ENCODE measurements around the gene STK24. TPM values are rescaled to one million over a fixed set of nuclear protein-coding genes. Genes with fewer than 3 reads are reported as not detected.

Gene STK24
- polyA plus RNA-seq, 1 of the 3 experiments (the other 2 are of a cell fraction) = 30.5 TPM

DNA sequence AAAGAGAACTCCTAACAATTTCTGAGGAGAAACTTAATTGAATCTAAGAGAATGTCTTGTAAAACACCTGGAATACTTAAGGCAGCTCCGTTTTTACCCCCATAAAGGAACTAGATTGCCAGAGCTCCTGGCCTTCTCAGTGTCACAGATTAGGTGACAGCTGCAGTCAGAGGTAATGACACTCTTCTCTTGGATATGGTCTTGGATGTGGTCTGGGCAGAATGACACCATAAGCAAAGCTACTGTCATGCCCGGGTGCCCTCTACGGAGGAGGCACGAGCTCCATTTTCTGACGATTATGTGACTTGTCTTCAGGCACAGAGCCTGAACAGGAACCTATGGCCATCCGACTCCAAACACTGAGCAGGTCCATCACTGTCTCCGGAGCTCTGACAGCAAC, 46.7 kb downstream of the STK24 start:
- Histone ChIP-seq H3K79me2 (ENCODE audit: insufficient read depth) (peaks cover 99% of the 10 kb centered on the region), H3K9me2 (no peaks in the 10 kb centered on the region), H3K27ac (ENCODE audit: low read depth in 2 of 2, low read length in 1 of 2) (no peak overlapping the region), H4K20me1 (ENCODE audit: insufficient read depth) (peaks cover 97% of the 10 kb centered on the region), H3F3A (replicated peaks; ENCODE audit: insufficient read depth) (peaks cover 3% of the 10 kb centered on the region), H3K36me3 (replicated peaks in 1 of 2; ENCODE audit: control insufficient read depth in 1 of 2, insufficient read depth in 2 of 2, low read length in 1 of 2) (no peaks in the 10 kb centered on the region), H2AFZ (ENCODE audit: low read depth) (no peak overlapping the region), H3K27me3 (ENCODE audit: insufficient read depth) (no peaks in the 10 kb centered on the region), H3K9me3 (no peaks in the 10 kb centered on the region), H3K9ac (no peak overlapping the region), H3K4me2 (no peak overlapping the region), H3K4me3 (ENCODE audit: low read depth in 2 of 2, low read length in 1 of 2) (no peak overlapping the region), H3K4me1 (ENCODE audit: control insufficient read depth in 1 of 2, insufficient read depth in 2 of 2, low read depth in 1 of 2, low read length in 1 of 2) (peaks cover 0 to 7% of the 10 kb centered on the region in 2 experiments; a peak in 1 of 4 replicates)
- TF ChIP-seq, protein P1, sequence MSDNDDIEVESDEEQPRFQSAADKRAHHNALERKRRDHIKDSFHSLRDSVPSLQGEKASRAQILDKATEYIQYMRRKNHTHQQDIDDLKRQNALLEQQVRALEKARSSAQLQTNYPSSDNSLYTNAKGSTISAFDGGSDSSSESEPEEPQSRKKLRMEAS (IDR thresholded peaks at IDR 0.05; ENCODE audit: low read depth) = no peak
- TF ChIP-seq, protein P2, sequence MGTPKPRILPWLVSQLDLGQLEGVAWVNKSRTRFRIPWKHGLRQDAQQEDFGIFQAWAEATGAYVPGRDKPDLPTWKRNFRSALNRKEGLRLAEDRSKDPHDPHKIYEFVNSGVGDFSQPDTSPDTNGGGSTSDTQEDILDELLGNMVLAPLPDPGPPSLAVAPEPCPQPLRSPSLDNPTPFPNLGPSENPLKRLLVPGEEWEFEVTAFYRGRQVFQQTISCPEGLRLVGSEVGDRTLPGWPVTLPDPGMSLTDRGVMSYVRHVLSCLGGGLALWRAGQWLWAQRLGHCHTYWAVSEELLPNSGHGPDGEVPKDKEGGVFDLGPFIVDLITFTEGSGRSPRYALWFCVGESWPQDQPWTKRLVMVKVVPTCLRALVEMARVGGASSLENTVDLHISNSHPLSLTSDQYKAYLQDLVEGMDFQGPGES (IDR thresholded peaks at IDR 0.05; ENCODE audit: low read depth, low read length) = no peak
- no peak for TF ChIP-seq RAD21 (IDR thresholded peaks at IDR 0.05; ENCODE audit: low read length)
- TF ChIP-seq, protein P3, sequence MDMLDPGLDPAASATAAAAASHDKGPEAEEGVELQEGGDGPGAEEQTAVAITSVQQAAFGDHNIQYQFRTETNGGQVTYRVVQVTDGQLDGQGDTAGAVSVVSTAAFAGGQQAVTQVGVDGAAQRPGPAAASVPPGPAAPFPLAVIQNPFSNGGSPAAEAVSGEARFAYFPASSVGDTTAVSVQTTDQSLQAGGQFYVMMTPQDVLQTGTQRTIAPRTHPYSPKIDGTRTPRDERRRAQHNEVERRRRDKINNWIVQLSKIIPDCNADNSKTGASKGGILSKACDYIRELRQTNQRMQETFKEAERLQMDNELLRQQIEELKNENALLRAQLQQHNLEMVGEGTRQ (IDR thresholded peaks at IDR 0.05; ENCODE audit: borderline replicate concordance, low read depth, low read length) = no peak
- no peak for TF ChIP-seq MEF2A (IDR thresholded peaks at IDR 0.05; ENCODE audit: borderline replicate concordance, low read depth)
- TF ChIP-seq, protein P4, sequence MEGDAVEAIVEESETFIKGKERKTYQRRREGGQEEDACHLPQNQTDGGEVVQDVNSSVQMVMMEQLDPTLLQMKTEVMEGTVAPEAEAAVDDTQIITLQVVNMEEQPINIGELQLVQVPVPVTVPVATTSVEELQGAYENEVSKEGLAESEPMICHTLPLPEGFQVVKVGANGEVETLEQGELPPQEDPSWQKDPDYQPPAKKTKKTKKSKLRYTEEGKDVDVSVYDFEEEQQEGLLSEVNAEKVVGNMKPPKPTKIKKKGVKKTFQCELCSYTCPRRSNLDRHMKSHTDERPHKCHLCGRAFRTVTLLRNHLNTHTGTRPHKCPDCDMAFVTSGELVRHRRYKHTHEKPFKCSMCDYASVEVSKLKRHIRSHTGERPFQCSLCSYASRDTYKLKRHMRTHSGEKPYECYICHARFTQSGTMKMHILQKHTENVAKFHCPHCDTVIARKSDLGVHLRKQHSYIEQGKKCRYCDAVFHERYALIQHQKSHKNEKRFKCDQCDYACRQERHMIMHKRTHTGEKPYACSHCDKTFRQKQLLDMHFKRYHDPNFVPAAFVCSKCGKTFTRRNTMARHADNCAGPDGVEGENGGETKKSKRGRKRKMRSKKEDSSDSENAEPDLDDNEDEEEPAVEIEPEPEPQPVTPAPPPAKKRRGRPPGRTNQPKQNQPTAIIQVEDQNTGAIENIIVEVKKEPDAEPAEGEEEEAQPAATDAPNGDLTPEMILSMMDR (IDR thresholded peaks at IDR 0.05) = no peak
- no peak for TF ChIP-seq GATA2 (CRISPR knock-in tag; IDR thresholded peaks at IDR 0.05)
- TF ChIP-seq ELF1 (IDR thresholded peaks at IDR 0.05) = no peak
- no peak for TF ChIP-seq POLR2AphosphoS5 (IDR thresholded peaks at IDR 0.05; ENCODE audit: low read depth, low read length)
- no peak for TF ChIP-seq FOSL2 (IDR thresholded peaks at IDR 0.05; ENCODE audit: borderline replicate concordance, low read depth)
- TF ChIP-seq, protein P5, sequence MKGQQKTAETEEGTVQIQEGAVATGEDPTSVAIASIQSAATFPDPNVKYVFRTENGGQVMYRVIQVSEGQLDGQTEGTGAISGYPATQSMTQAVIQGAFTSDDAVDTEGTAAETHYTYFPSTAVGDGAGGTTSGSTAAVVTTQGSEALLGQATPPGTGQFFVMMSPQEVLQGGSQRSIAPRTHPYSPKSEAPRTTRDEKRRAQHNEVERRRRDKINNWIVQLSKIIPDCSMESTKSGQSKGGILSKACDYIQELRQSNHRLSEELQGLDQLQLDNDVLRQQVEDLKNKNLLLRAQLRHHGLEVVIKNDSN (IDR thresholded peaks at IDR 0.05; ENCODE audit: borderline replicate concordance, low read depth) = no peak
- no peak for TF ChIP-seq YY1 (IDR thresholded peaks at IDR 0.05; ENCODE audit: low read depth)
- WGBS (ENCODE audit: low lambda C conversion rate) = 98% methylated on average over 7 of the region's 7 CpGs
- POLR2A ChIA-PET = no interaction called here
- CTCF ChIA-PET = interaction anchor here (1.0 to 1.1 kb wide), 2 partner anchors 9 to 123 kb away, joined by 3 to 4 read pairs; no protein-coding TSS in a partner anchor
- no peak for DNase-seq

DNA sequence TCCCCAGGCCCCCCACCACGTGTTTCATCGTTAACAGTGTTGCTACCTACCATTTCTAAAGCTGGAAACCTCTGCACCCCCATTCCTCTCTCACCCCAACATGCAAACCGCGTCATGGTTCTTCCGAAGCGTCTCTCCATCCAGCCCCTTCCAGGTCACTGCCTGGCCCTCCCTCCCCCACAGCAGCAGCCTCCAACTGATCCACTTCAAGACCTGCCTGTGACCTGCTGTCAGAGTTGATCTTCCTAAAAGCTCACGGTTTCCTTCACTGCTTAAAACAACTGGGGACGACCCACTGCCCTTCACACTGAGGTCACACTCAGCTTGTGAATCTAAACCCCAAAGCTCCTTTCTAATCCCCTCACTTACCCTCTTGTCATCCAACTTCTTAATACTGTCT, 47.7 kb downstream of the STK24 start:
- TF ChIP-seq RFX5 (IDR thresholded peaks at IDR 0.05; ENCODE audit: low read length) = no peak
- no peaks in the 10 kb centered on the region for H3K27me3 ChIP-seq (ENCODE audit: insufficient read depth)
- H3K4me2 ChIP-seq = 0 out of 2 replicates have a peak overlapping the region, but pooled peaks have one; percentile 11
- no peak overlapping the region for H2AFZ ChIP-seq (ENCODE audit: low read depth)
- peaks cover 100% of the 10 kb centered on the region for H3K79me2 ChIP-seq (ENCODE audit: insufficient read depth)
- H3K9ac ChIP-seq = no peak overlapping the region
- no peaks in the 10 kb centered on the region for H3K9me2 ChIP-seq
- no peaks in the 10 kb centered on the region for H3K36me3 ChIP-seq (replicated peaks in 1 of 2; ENCODE audit: control insufficient read depth in 1 of 2, insufficient read depth in 2 of 2, low read length in 1 of 2)
- peaks cover 95% of the 10 kb centered on the region for H4K20me1 ChIP-seq (ENCODE audit: insufficient read depth)
- no peak for DNase-seq
- no peak overlapping the region for H3K27ac ChIP-seq (ENCODE audit: low read depth in 2 of 2, low read length in 1 of 2)
- CTCF ChIA-PET = interaction anchor here (1.1 kb wide), 1 partner anchor 84 kb away, joined by 3 read pairs; no protein-coding TSS in a partner anchor
- no peak overlapping the region for H3K4me3 ChIP-seq (ENCODE audit: low read depth in 2 of 2, low read length in 1 of 2)
- peaks cover 3% of the 10 kb centered on the region for H3F3A ChIP-seq (replicated peaks; ENCODE audit: insufficient read depth)
- POLR2A ChIA-PET = no interaction called here
- no peaks in the 10 kb centered on the region for H3K9me3 ChIP-seq
- WGBS (ENCODE audit: low lambda C conversion rate) = 98% methylated on average over 8 of the region's 8 CpGs
- peaks cover 0 to 14% of the 10 kb centered on the region in 2 experiments; a peak in 1 of 4 replicates for H3K4me1 ChIP-seq (ENCODE audit: control insufficient read depth in 1 of 2, insufficient read depth in 2 of 2, low read depth in 1 of 2, low read length in 1 of 2)
